ENCODE results near the gene ATF7.

Gene ATF7

DNA sequence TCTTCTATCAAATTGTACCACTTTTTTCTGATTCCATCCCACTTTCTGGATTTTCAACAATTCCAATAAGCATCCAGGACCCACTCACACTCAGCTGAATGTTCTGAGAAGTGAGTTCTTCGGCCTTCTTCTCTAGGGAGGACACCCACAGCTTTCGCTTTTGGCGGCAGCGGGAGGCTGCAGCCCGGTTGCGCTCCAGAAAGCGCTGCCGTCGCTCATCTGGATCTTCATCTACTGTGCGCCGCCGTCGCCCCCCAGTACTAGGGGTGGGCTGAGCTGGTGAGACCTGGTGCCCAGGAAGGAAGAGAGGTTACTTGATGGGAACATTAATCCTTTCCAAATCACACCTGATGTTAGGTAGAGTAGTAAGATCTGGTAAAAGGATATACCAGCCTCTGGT, 101.7 kb downstream of the ATF7 start:
- no peak for DNase-seq (ENCODE audit: low read depth)

DNA sequence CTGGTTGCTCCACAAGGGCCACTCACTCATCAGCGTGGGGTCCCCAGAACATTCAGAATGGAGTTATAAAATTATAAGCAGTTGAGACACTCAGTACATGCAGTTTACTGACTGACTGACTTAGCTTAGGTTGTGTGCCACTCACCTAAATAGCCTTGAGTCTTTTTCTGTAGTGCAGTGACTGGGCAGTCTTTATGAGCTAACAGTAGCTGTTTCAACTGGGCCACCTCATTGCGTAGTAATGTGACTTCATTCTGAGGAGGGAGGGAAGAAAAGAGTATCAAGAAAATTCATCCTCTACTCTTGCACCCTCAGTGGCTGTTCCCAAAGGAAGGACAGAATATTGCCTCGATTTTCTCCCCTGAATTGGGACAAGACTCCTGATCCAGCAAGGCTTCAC, 103.1 kb downstream of the ATF7 start:
- DNase-seq (ENCODE audit: low read depth), result no peak

GRCh38 chr12:53518381-53518780, 107.8 kb downstream of the ATF7 start:
- DNase-seq (ENCODE audit: low read depth), result no peak

GRCh38 chr12:53516758-53517455, 109.3 kb downstream of the ATF7 start:
- no peak for DNase-seq (ENCODE audit: low read depth)

- no peak for DNase-seq (ENCODE audit: low read depth)
Measured at GRCh38 chr12:53515291-53515680, 110.9 kb downstream of the ATF7 start.

GRCh38 chr12:53514628-53515290, 111.4 kb downstream of the ATF7 start:
- no peak for DNase-seq (ENCODE audit: low read depth)

- no peak for DNase-seq (ENCODE audit: low read depth)
Measured at GRCh38 chr12:53513712-53514410, 112.3 kb downstream of the ATF7 start.

- no peak for DNase-seq (ENCODE audit: low read depth)
Measured at GRCh38 chr12:53510181-53510812, 115.9 kb downstream of the ATF7 start.

DNA sequence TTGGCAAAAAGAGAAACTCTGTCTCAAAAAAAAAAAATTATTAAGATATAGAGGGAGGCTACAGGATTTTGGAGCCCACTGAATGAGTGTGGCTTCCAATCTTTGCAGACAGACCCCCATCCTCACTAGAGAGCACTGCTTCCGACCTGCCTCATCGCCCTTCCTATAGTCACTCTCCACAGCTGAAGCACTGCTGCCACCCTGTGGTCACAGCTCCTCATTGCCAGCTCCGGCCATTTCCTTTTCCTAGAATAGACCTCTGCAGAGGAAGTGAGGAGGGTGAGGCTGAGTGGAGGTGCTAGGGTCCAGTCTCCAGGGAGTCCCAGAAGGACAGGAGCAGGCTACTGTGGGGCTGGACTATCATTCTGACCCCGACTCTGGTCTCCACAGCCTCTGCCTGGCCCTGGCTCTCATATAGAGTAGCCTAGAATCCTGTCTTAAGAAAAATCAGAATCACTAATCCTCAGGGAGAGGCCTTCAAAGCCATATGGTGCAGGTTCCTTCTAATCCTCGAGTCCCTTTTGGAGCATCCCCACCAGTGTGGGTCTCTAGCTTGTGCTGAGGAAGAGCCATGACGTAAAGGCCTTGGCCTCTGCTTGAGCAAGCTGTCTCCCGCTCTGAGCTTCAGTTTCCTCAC, 117.5 kb downstream of the ATF7 start:
- DNase-seq (ENCODE audit: low read depth), result peak; percentile 58

DNA sequence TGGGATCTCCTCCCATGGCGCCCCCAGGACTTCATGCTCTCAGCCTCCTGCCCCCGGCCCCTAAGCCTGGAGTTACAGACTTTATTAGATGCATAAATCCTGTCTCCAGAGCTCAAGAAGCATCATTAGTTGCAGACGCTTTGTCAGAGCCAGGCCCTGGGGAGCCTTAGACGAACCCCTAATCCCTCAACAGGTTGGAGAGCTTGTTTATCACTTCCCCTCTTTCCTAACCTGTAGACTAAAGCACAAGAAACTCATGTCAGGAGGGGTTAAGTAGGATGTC, 118.6 kb downstream of the ATF7 start:
- no peak for DNase-seq (ENCODE audit: low read depth)

DNA sequence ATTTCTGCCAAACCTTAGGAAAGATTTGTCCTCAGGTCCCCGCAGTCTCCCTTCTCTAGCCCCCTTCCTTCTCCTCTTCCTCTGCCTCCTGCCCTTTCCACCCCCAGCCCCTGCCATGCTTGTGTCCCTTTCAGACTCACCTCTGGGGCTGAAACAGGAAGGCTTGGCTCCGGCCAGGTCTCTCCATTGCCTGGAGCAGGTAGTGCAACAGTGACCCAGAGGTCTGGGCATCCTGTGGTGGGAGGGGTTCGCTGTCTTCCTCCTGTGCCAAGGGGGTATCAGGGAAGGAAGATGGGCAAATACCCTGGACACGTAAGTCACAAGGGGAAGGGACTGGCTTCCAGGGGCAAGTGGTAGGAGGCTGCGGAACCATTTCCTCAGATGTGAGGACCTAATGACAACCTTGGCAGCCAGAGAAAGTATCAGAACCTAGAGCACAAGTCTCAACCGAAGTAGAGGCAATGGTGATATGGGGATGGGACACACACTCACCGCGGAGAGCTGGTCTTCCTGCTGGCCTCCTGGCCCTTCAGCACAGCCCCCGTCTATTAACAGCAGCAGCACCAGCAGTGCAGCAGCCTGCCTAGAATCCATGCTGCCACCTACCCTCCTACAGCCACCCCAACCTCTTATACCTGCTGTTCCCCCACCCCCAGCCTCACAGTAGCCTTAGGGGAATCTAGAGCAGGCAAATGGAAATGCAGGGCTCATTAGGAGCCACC, 119.1 kb downstream of the ATF7 start, which contains the start of gene NPFF:
Gene NPFF, minus strand, starts transcription at position 604 of the 722 bp plus-strand sequence. Its CDS starts 10 bp downstream, at position 594.
- no peak for DNase-seq (ENCODE audit: low read depth)

- no peak for DNase-seq (ENCODE audit: low read depth)
Measured at GRCh38 chr12:53506450-53506785, 119.8 kb downstream of the ATF7 start.

GRCh38 chr12:53505555-53506449, 120.4 kb downstream of the ATF7 start:
- DNase-seq (ENCODE audit: low read depth), result no peak

GRCh38 chr12:53505086-53505485, 121.1 kb downstream of the ATF7 start:
- peak; percentile 48 for DNase-seq (ENCODE audit: low read depth)

GRCh38 chr12:53504004-53504920, 121.9 kb downstream of the ATF7 start:
- no peak for DNase-seq (ENCODE audit: low read depth)

- DNase-seq (ENCODE audit: low read depth), result no peak
Measured at GRCh38 chr12:53502983-53503728, 123.0 kb downstream of the ATF7 start.

GRCh38 chr12:53502331-53502730, 123.9 kb downstream of the ATF7 start:
- DNase-seq (ENCODE audit: low read depth), result peak; percentile 60

- DNase-seq (ENCODE audit: low read depth), result no peak
Measured at GRCh38 chr12:53501615-53502181, 124.5 kb downstream of the ATF7 start.
